BJ (cell line): ENCODE measurements around the gene ZNF362. TPM values are rescaled to one million over a fixed set of nuclear protein-coding genes. Genes with fewer than 3 reads are reported as not detected.

ENCODE experiments used
- CTCF ChIA-PET: fragments of 350-600 bp; formaldehyde crosslinking; extraction: SDS; loops from one replicate; lab custom pipeline; 2021; ENCODE audit warnings: antibody characterized with exemption, inconsistent platforms; lab: Yijun Ruan, JAX
- POLR2A ChIA-PET: fragments of 300-600 bp; sonication (Branson Sonifier 250); formaldehyde crosslinking; extraction: SDS; loops from one replicate; lab custom pipeline; 2021; ENCODE audit warnings: antibody characterized with exemption; lab: Charles Lee
- DNase-seq: peaks from one replicate; pipeline ENCODE4 v3.0.0-alpha.2; 2011; ENCODE audit warnings: low read depth
- H3K27me3 ChIP-seq: 2 replicates; pipeline ENCODE4 v1.6.0; 2011; ENCODE audit warnings: low read length; ENCODE audit not compliant: control insufficient read depth, insufficient read depth
- H3K36me3 ChIP-seq: 2 replicates; pipeline ENCODE4 v1.5.1; 2011; ENCODE audit warnings: low read length; ENCODE audit not compliant: control insufficient read depth, insufficient read depth
- H3K4me3 ChIP-seq: 2 replicates; pipeline ENCODE4 v1.5.1; 2011; ENCODE audit warnings: low read depth, mild to moderate bottlenecking, control low read depth, low read length
- CTCF ChIP-seq: IDR thresholded peaks from 2 replicates; pipeline ENCODE4 v1.5.1; 2011; ENCODE audit warnings: low read depth, mild to moderate bottlenecking, control low read depth, inconsistent platforms, low read length, moderate library complexity; ENCODE audit not compliant: insufficient read depth
- polyA plus RNA-seq: library from polyadenylated mRNA; depleted of rRNA; stranded (reverse); fragments of >200 nt; gene quantifications from 2 replicates; pipeline ENCODE4 v1.2.3, GENCODE V29; 2011

ZNF362 gene
- polyA plus RNA-seq, 1 experiment, result 14.4 TPM

GRCh38 chr1:33256221-33256470 lies 146 bp upstream of the ZNF362 start:
- Histone ChIP-seq H3K36me3 (peaks cover 1% of the 10 kb centered on the region; the same call in 1 of the 2 replicates), H3K27me3 (no peaks in the 10 kb centered on the region; the same call in 1 of the 2 replicates), H3K4me3 (peak overlapping the region; percentile 63)
- no peak for TF ChIP-seq CTCF
- no peak for DNase-seq
- ChIA-PET CTCF (no interaction called here), POLR2A (no interaction called here)

- Histone ChIP-seq H3K4me3 (peak overlapping the region; percentile 63), H3K36me3 (peaks cover 1% of the 10 kb centered on the region; the same call in 1 of the 2 replicates), H3K27me3 (no peaks in the 10 kb centered on the region; the same call in 1 of the 2 replicates)
- DNase-seq, result no peak
- CTCF ChIA-PET, result interaction anchor here (0.6 to 2.0 kb wide), 4 partner anchors 14 to 127 kb away, joined by 3 to 8 read pairs (median 4); no protein-coding TSS in a partner anchor
- no peak for TF ChIP-seq CTCF
- POLR2A ChIA-PET, result no interaction called here
Measured at GRCh38 chr1:33257207-33257771, 997 bp downstream of the ZNF362 start.

GRCh38 chr1:33257772-33258712 lies 1.8 kb downstream of the ZNF362 start:
- TF ChIP-seq CTCF, result no peak
- no peak for DNase-seq
- ChIA-PET CTCF (interaction anchor here (0.6 to 2.0 kb wide), 3 partner anchors 14 to 109 kb away, joined by 3 to 8 read pairs (median 3); no protein-coding TSS in a partner anchor), POLR2A (no interaction called here)
- peak overlapping the region; percentile 63 for H3K4me3 ChIP-seq
- no peaks in the 10 kb centered on the region; the same call in 1 of the 2 replicates for H3K27me3 ChIP-seq
- peaks cover 4% of the 10 kb centered on the region for H3K36me3 ChIP-seq

GRCh38 chr1:33258788-33259274 lies 2.5 kb downstream of the ZNF362 start:
- CTCF ChIA-PET, result interaction anchor here (2.0 kb wide), 1 partner anchor 37 kb away, joined by 8 read pairs; no protein-coding TSS in a partner anchor
- DNase-seq, result no peak
- no peak for TF ChIP-seq CTCF
- H3K4me3 ChIP-seq, result no peak overlapping the region
- H3K36me3 ChIP-seq, result peaks cover 4% of the 10 kb centered on the region
- no peaks in the 10 kb centered on the region for H3K27me3 ChIP-seq
- POLR2A ChIA-PET, result no interaction called here

GRCh38 chr1:33259879-33260278 lies 3.6 kb downstream of the ZNF362 start:
- Histone ChIP-seq H3K27me3 (no peaks in the 10 kb centered on the region), H3K36me3 (peaks cover 4% of the 10 kb centered on the region), H3K4me3 (no peak overlapping the region)
- POLR2A ChIA-PET, result no interaction called here
- CTCF ChIA-PET, result interaction anchor here (1.0 kb wide), 1 partner anchor 211 kb away, joined by 4 read pairs; no protein-coding TSS in a partner anchor
- no peak for TF ChIP-seq CTCF
- DNase-seq, result no peak
